Globus pallidus (tissue), 1 donor: Measurements from ENCODE around the gene LYPD4.
"Not testable (repeated sequence)": the region's sequence is repeated elsewhere in the genome, so short reads cannot be mapped to it uniquely, and the experiment has no call there.

ENCODE experiments used
- DNase-seq: peaks from one replicate; pipeline ENCODE4 v3.0.0-alpha.2; 2015; ENCODE audit warnings: low spot score

Gene LYPD4

DNA sequence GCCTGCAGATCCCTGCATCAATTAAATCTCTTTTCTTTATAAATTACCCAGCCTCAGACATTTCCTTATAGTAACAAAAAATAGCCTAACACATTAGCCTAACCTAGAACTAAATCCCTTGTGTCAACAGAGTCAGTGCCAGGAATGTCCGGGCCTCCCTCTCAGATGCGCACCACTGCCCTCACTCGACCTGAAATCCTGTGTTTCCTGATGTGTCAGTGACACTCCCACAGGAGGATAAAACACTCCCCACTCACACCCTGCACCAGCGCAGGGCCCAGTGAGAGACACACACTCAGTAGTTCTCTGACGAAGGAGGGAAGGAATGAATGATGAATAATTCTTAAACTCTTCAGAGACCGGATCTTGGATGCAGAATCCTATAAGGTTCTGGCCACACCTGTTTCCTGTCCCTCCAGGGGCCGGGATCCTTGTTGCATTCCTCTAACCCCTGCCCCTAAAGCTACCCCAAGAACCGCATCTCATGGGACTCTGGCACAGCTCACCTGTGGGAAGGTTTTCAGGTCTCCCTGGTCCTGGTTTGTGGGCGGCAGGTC, 45.0 kb downstream of the LYPD4 start:
- DNase-seq, result no peak

DNA sequence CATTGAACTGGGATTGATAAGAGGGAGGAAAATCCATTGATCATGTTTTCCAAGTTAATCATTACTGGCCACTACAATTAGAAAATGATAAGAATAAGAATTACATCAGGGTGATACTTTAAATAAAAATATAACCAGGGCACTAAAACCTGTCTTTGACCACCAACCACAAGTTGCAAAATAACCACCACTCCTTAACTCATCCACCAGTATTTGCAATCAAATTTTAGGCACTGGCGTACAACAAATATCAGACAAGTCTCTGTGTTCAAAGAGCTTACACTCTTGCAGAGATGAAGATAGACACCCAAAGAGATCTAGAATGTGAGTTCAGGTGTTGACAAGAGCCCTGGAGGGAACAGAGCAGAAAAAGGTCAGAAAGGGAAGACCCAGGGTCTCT, 47.6 kb downstream of the LYPD4 start:
- DNase-seq, result no peak

DNA sequence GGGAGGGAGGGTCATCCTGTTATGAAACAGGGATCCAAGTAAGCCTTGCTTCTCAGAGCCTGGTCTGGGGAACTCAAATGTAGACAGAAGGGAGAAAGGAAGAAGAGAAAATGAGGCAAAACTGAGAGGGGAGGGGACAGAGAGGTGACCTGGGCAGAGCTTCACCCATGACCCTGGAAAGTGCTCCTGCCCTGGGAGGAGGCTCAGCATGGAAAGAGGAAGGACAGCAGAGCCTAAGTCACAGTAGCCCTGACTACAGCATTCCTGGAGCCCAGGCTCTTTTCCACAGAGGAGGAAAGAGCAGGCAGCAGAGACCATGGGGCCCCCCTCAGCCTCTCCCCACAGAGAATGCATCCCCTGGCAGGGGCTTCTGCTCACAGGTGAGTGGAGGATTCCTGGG, 48.1 kb downstream of the LYPD4 start, which contains the start of gene CEACAM3:
Gene CEACAM3 (plus strand): TSS at position 226 of the 400 bp plus-strand sequence. CDS start 91 bp downstream, at position 317.
- no peak for DNase-seq

DNA sequence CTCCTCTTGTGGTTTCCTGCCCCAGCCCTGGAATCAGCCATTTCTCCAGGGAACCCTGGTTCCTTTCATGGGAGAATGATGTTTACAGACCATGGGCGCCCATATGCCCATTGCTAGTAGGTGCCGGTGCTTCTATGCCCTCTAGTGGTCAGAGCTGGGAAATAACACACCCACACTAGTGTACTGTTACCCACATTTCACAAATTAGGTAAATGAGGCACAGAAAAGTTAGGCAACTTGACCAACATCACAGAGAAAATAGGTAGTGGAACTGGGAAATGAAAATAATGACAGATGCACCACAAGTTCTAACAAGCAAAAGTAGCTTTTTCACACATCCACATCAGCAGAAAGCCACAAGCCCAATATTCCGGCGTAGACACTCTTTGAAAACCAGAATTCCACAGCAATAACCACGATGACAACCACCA, 49.4 kb downstream of the LYPD4 start:
- no peak for DNase-seq

DNA sequence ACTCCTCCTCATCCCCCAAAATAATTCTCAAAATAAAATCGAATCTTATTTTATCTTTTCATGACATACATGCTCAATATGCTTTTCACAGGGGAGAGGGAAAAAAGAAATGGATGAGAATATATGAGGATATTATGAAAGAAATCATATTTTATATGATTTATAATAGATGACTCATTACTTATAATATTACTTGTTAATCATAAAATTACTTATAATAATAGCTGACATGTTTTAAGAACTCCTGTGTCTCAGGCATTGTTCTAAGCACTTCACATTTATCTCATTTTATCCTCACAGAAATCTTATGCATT, 51.1 kb downstream of the LYPD4 start:
- no peak for DNase-seq

DNA sequence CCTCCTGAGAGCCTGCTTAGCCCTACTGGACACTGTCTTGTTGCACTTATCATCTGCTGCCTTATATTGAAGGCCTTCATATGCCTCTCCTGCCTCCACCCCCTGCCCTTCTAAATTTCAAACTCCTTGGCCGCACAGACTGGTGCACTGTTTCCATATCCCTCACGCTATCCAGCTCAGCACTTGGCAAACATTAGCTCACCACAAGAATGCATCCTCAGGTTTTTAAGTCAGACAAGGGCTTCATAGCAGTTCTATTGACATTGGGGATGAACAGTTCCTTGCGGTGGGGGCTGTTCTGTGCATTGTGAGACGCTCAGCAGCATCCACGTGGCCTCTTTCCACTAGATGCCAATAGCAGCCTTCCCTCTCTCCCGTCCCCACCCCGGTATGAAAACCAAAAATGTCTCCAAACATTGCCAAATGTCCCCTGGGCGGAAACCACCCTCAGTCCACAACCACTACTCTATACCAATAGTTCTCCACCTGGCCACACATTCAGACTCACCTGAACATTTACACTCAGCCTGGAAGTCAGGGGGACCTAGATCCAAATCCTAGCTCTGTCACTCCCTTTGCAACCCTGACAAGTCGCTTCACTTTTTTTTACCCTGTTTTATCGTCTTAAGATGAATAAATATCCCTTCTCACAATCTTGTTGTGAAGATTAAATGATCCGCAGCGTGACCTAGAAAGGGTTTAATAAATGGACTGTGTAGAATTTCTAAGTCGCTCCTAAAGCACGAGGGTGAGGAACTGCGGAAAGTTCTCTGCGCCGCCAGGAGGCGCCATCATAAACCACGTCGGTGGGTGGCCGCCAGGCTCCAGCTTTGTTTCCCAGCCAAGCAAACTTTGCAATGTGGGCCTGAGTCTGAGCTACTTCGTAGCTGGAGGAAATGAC, 51.7 kb downstream of the LYPD4 start:
- peak; percentile 10 for DNase-seq

DNA sequence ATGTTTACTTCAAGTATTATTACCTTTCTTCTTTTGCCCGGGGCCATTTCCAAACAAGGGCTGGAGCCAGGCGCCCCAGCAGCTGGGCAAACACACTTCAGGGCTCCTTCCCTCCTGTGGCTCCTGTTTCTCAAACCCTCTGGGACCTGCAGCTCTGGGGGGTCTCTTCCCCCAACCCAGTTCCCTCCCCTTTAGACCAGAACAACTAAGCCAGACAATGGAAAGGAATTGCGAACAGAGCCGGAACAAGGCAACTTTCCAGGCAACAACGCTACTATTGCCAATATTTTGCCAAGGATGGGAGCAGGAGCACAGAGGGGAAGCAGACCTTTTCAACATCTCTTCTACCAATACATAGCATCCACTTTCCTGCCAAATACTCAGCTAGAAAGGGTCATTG, 55.4 kb downstream of the LYPD4 start:
- not testable (repeated sequence) for DNase-seq

DNA sequence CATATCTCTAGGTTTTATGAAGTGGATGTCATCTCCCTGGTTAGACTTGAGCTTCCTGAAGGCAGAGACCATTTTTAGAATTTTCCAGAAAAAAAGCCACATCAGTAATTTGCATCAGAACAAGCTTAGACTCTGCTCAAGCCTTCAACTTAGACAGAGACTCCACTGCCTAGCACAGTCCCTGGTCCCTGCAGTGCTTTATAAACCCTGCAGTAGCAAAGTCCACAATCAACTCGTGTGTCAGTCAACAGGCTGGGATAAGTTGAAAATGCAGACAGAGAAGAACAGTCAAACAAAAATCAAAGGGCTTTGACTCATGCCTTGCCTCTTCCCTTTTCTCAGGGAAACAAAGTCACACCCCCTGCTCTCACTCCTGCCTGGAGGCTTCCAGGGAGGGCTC, 56.0 kb downstream of the LYPD4 start:
- not testable (repeated sequence) for DNase-seq
